GM18867 (cell line): ENCODE data around the gene ATG5.
A peak's percentile ranks its signal among the peaks of the same experiment; 100 is the strongest.
"Not testable (repeated sequence)": the region's sequence is repeated elsewhere in the genome, so short reads cannot be mapped to it uniquely, and the experiment has no call there.

ENCODE experiments used
- ATAC-seq: cut with Tn5 transposase; IDR thresholded peaks from one replicate; pipeline ENCODE4 v1.9.1; 2021; ENCODE audit warnings: mild to moderate bottlenecking, moderate library complexity; ENCODE audit not compliant: unreplicated experiment

The ATG5 gene

GRCh38 chr6:106160189-106160588, 165.4 kb downstream of the ATG5 start:
- no peak for ATAC-seq

DNA sequence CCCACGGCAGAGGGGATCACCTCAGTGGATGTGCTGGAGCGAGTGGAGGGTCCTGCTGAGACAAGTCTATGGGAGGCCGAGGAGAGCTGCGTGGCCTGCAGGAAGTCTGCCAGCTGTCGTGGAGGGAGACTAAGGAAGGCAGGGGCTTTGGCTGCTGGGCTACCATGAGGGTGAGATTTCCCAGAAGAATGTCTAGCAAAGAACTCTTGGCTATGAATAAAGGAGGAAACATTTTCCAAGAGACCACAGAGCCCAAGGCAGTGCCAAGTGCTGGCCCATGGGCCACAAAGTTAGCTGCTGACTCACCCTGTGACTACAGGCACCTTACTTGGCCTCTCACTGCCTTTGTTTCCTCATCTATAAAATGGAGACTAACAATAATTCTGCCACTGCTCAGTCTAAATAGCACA, 166.0 kb downstream of the ATG5 start:
- ATAC-seq, result no peak

DNA sequence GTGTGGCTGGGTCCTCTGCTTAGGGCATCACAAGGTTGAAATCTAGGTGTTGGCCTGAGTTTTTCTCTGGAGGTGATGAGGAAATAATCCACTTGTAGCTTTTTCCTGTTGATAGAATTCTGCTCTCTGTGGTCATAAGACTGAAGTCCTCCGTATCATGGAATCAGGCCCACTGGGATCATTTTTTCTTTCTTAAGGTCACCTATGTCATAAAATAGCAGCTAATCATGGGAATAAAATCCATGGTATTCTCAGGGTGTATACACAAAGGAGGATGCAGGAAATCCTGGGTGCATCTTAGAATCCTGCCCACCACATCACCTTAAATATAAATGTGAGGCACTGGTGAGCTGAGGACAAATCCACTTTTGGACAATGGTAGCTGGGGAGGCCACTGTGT, 166.7 kb downstream of the ATG5 start:
- ATAC-seq, result no peak

- ATAC-seq, result no peak
Observed at GRCh38 chr6:106156863-106157262, 168.7 kb downstream of the ATG5 start.

GRCh38 chr6:106156413-106156812, 169.1 kb downstream of the ATG5 start:
- ATAC-seq, result no peak

DNA sequence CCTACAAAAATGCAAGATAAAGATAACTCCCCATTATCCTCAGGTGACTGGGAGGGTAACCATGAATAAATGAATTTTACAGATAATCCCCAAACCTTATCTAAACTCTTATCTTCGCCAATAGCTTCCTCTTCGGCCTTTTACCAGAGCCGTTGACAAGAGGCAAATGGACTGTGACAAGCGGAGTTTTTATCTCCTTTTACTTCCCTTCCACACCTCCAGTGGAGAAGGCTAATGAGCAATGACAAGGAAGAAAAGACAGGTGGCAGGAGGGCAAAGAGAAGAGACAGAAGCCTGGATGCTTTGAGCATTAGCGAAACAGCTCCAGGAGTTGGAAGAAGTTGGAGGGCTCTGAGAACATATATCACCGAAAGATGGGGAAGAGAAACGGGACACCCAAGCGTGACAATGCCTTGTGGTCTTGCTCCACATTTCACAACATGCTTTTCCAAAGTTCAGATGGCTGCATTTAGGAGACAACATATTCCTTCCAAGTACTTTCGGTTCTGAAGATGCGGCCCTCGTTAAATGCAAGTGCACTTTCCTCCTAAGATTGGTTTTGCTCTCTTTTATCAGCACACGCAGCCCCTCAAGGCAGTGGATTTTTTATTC, 170.2 kb downstream of the ATG5 start:
- no peak for ATAC-seq

- ATAC-seq, result no peak
Observed at GRCh38 chr6:106154326-106154725, 171.2 kb downstream of the ATG5 start.

DNA sequence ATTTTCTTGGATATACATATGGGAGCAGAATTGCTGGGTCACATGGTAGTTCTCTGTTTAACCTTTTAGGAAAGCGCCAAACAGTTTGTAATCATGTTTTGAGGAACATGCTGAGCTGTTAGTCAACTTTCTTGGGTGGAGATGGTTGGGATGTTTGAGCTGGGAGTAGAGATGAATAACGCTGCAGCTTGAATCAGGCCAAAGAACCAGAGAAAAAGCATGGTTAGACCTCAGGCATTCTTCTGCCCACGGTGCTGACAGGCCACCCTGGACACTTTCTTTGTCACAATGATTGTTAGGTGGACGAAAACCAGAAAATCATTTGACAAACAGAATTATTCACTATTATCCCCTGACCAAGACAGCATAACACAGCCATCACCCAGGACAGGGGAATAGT, 172.6 kb downstream of the ATG5 start:
- no peak for ATAC-seq

DNA sequence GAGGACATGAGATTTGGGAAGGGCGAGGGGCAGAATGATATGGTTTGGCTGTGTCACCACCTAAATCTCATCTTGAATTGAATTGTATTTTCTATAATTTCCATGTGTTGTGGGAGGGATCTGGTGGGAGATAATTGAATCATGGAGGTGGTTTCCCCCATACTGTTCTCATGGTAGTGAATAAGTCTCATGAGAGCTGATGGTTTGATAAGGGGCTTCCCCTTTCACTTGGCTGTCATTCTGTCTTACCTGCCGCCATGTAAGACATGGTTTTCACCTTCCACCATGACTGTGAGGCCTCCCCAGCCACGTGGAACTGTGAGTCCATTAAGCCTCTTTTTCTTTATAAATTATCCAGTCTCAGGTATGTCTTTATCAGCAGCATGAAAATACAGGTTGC, 173.1 kb downstream of the ATG5 start:
- ATAC-seq, result not testable (repeated sequence)

DNA sequence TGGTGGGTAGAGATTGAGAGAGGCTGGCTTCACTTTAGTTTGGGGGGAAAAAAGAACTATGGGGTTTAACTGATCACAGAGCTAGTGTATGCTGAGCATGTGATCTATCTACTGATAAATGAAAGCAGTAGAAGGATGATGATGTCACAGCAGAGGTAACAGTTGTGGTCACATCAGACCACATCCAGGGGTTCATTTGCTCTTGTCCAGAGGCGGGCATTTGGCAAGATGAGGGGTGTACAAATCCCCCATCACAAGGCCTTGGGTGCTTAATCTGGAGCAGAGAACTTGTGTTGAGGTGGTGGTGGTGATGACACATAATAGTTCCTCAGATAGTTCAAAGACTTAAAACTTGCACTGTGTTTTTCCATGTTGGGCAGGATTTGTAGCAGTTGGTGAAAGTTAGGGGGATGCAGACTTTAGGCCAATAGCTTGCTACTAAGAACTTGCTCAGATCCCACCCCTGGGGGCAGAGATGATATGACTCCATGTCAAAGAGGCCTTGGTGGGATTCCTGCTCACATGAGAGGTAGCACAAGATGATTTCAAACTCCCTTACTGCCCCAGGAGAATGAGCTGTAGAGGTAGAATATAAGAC, 176.0 kb downstream of the ATG5 start:
- peak; percentile 21 for ATAC-seq

- ATAC-seq, result no peak
Observed at GRCh38 chr6:106147476-106147875, 178.1 kb downstream of the ATG5 start.

GRCh38 chr6:106146852-106147351, 178.7 kb downstream of the ATG5 start:
- peak; percentile 43 for ATAC-seq

DNA sequence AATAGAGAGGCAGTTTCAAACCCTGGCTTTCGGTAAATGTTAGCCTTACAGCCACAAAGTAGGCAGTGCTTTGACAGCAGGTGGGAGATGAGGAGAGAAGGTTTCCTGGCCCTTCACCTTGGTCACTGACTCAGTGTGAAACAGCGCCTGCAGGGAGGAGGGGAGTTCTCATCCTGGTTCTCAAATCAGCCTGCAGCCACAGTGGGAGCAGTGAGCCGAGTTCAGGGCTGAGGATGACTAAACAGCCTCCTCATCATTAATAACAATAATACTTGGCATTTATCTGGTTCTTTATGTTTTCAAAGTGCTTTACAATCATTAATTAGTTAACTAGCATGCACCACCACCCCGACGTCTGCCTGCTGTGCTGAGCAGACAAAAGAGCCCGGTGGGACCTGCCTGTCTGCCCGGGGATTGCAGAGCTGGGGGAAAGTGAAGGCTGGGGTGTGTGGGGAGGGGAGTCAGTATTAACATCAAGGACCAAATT, 179.8 kb downstream of the ATG5 start:
- ATAC-seq, result peak; percentile 34

GRCh38 chr6:106145144-106145543, 180.4 kb downstream of the ATG5 start:
- ATAC-seq, result no peak

- ATAC-seq, result no peak
Observed at GRCh38 chr6:106143665-106144064, 181.9 kb downstream of the ATG5 start.

- ATAC-seq, result no peak
Observed at GRCh38 chr6:106142876-106143431, 182.6 kb downstream of the ATG5 start.

DNA sequence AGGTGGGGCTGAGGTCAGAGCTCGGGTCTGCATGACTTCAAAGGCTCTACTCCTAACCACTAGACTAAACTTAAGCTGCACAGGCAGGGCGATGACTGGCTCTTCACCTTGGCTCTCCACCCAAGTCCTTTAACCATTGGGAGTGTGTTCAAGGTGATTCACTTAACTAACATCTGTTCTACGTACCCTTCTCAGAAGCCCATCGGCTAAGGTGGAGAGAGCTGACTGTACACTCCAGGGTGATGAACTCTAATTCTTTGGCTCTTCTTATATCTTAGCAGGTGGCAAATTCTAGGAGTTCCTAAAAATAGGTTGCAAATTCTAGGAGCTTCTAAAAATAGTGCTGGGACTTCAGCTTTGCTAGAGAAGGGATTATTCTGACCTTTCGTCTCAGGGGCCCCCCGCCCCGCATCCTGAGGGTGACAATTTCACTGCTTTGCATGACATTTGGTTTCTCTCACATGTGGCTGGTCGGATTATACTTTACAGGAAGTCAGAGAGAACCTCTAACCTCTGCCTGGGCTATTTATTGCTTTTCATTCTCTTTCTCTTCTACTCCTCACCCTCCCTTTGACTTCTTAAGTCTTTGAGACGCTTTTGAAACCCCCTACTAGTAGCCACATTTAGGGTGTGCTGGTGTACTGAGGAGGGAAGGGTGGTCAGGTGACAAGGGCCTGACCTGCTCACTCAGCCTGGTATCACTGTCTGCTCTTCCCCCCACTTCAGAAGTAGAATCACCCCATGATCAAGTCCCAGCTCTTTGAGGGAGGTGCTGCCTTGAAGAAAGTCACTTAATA, 183.9 kb downstream of the ATG5 start:
- peak; percentile 78 for ATAC-seq

GRCh38 chr6:106138151-106138550, 187.4 kb downstream of the ATG5 start:
- ATAC-seq, result no peak

- no peak for ATAC-seq
Observed at GRCh38 chr6:106136845-106137244, 188.7 kb downstream of the ATG5 start.

DNA sequence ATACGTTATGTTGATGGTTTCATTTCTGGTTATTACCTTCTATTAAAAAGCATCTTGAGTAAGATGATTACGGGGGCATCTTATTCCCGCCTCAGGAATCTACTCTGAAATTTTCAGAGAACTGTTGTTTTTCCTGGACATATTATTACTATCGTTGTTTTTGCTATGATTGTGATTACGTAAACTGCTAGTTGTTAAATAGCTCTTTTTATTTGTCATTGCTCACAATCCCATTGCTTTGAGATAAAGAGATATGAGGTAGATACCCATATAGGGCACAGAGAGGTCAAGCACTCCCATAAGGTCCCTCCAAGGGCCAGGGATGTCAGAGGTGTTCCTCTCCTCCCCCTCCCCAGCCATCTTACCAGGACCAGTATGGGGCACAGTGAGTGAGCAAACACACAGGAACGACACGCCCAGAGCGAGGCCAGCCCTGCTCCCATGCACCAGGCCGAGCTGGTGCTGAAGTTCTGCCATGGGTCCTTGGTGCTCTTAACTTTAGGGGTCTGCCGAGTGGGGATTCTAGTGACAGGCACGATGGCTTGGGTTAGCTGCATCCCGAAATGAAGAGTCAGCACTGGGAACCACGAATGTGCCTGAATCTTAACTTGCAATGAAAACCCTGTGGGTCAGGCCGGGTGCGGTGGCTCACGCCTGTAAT, 189.5 kb downstream of the ATG5 start:
- ATAC-seq, result no peak
